ENCODE results near the gene KDM8. TPM values are rescaled to one million over a fixed set of nuclear protein-coding genes. Genes with fewer than 3 reads are reported as not detected.

Gene KDM8
- total and polyA plus RNA-seq, 4 donors: 4.6 to 198 (median 97.7) TPM

DNA sequence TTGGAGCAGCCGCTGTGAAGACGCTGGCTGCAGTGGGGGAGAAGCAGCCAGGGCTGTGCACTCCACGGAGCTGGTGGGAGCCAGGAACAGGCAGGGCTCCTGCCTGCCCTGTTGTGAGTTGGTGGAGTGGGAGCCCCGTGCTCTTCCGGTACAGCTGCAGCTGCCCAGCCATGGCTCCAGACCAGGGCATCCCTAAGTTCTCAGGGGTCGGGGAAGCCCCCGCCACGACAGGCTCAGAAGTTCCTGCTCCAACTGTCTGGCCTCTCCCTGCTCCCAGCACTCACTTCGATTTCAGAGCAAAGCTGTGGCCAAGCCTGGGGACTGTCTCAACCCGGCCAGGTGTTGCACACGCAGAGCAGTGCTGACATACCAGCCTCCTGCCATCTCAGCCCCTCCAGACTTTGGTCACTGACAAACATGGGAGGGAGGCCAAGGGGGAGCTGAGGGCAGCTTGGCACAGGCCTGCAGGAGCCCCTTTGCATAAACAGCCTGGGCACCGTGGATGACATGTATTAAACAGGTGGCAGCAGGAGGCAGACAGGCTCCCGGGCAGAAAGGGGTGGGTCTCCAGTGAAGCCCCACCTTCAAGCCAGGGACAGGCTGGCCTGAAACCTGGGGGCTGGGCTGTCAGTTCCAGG is 13.9 kb upstream of the KDM8 start (continued):
- TF ChIP-seq YY1 (IDR thresholded peaks at IDR 0.05) (peak; percentile 76), HNF4A (conservative IDR thresholded peaks at IDR 0.05) (peak; percentile 90 to 94), RXRA (IDR thresholded peaks at IDR 0.05) (peak; percentile 95 to 96), FOXA1 (IDR thresholded peaks at IDR 0.05) (peak; percentile 46)
- TF ChIP-seq, protein P1, sequence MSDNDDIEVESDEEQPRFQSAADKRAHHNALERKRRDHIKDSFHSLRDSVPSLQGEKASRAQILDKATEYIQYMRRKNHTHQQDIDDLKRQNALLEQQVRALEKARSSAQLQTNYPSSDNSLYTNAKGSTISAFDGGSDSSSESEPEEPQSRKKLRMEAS (IDR thresholded peaks at IDR 0.05): peak; percentile 87

DNA sequence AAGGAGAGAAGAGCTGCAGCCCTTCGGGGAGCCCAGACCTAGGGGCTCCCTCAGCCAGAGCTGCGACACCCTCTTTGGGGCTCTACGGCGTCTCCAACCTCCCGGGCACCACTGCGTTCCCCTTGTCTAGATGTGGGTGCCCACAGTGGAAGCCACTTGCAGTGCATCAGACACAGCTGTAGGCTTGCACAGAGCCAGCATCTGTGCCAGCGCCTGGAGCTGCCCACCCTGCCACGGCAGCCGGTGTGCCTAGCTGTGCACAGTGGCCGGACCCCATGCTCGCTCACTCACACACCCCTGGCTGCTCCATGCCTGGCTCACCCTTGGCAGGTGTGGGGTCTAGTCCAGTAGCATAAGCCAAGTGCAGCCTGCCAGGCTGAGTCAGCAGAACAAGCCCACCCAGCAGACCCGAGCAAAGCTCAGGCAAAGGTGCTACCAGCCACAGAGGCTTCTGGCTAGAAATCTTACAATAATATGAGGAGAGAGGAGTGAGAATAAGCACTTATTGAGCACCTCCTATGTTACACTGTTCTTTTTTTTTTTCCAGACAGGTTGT is 12.9 kb upstream of the KDM8 start:
- 95% methylated on average over 12 of the region's 12 CpGs for WGBS
- Histone ChIP-seq H3K36me3 (ENCODE audit: control insufficient read depth in 4 of 4, insufficient read depth in 3 of 4, low read depth in 1 of 4, low read length in 3 of 4) (no peaks in the 10 kb centered on the region), H3K27ac (ENCODE audit: low read depth in 1 of 2, low read length in 2 of 2) (peak overlapping the region; percentile 93 to 96), H3K27me3 (ENCODE audit: control insufficient read depth in 4 of 4, insufficient read depth in 4 of 4, low read length in 3 of 4) (no peaks in the 10 kb centered on the region), H3K4me3 (ENCODE audit: low read depth in 1 of 3, low read length in 3 of 3) (no peak overlapping the region), H3K4me1 (ENCODE audit: control insufficient read depth in 4 of 4, insufficient read depth in 4 of 4, low read length in 3 of 4) (peaks cover 0 to 18% (median 9%) of the 10 kb centered on the region in 4 donors), H3K9me3 (ENCODE audit: control insufficient read depth in 4 of 4, low read length in 3 of 4) (no peaks in the 10 kb centered on the region), H3K9ac (ENCODE audit: low read depth in 1 of 2, low read length in 2 of 2) (no peak overlapping the region)
- no peak for DNase-seq (ENCODE audit: low spot score)
- TF ChIP-seq, protein P2, sequence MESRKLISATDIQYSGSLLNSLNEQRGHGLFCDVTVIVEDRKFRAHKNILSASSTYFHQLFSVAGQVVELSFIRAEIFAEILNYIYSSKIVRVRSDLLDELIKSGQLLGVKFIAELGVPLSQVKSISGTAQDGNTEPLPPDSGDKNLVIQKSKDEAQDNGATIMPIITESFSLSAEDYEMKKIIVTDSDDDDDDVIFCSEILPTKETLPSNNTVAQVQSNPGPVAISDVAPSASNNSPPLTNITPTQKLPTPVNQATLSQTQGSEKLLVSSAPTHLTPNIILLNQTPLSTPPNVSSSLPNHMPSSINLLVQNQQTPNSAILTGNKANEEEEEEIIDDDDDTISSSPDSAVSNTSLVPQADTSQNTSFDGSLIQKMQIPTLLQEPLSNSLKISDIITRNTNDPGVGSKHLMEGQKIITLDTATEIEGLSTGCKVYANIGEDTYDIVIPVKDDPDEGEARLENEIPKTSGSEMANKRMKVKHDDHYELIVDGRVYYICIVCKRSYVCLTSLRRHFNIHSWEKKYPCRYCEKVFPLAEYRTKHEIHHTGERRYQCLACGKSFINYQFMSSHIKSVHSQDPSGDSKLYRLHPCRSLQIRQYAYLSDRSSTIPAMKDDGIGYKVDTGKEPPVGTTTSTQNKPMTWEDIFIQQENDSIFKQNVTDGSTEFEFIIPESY (IDR thresholded peaks at IDR 0.05): no peak
- TF ChIP-seq, protein P1 (IDR thresholded peaks at IDR 0.05): no peak
- TF ChIP-seq, protein P3, sequence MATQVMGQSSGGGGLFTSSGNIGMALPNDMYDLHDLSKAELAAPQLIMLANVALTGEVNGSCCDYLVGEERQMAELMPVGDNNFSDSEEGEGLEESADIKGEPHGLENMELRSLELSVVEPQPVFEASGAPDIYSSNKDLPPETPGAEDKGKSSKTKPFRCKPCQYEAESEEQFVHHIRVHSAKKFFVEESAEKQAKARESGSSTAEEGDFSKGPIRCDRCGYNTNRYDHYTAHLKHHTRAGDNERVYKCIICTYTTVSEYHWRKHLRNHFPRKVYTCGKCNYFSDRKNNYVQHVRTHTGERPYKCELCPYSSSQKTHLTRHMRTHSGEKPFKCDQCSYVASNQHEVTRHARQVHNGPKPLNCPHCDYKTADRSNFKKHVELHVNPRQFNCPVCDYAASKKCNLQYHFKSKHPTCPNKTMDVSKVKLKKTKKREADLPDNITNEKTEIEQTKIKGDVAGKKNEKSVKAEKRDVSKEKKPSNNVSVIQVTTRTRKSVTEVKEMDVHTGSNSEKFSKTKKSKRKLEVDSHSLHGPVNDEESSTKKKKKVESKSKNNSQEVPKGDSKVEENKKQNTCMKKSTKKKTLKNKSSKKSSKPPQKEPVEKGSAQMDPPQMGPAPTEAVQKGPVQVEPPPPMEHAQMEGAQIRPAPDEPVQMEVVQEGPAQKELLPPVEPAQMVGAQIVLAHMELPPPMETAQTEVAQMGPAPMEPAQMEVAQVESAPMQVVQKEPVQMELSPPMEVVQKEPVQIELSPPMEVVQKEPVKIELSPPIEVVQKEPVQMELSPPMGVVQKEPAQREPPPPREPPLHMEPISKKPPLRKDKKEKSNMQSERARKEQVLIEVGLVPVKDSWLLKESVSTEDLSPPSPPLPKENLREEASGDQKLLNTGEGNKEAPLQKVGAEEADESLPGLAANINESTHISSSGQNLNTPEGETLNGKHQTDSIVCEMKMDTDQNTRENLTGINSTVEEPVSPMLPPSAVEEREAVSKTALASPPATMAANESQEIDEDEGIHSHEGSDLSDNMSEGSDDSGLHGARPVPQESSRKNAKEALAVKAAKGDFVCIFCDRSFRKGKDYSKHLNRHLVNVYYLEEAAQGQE (IDR thresholded peaks at IDR 0.05): no peak
- TF ChIP-seq, protein P4, sequence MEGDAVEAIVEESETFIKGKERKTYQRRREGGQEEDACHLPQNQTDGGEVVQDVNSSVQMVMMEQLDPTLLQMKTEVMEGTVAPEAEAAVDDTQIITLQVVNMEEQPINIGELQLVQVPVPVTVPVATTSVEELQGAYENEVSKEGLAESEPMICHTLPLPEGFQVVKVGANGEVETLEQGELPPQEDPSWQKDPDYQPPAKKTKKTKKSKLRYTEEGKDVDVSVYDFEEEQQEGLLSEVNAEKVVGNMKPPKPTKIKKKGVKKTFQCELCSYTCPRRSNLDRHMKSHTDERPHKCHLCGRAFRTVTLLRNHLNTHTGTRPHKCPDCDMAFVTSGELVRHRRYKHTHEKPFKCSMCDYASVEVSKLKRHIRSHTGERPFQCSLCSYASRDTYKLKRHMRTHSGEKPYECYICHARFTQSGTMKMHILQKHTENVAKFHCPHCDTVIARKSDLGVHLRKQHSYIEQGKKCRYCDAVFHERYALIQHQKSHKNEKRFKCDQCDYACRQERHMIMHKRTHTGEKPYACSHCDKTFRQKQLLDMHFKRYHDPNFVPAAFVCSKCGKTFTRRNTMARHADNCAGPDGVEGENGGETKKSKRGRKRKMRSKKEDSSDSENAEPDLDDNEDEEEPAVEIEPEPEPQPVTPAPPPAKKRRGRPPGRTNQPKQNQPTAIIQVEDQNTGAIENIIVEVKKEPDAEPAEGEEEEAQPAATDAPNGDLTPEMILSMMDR (IDR thresholded peaks at IDR 0.05; ENCODE audit: low read depth, low read length, missing input control): no peak
- TF ChIP-seq GABPA (IDR thresholded peaks at IDR 0.05 in 1 of 2, conservative IDR thresholded peaks at IDR 0.05 in 1 of 2) (no peak), SP1 (IDR thresholded peaks at IDR 0.05) (no peak), RXRA (IDR thresholded peaks at IDR 0.05) (no peak), YY1 (IDR thresholded peaks at IDR 0.05) (no peak), NR2F2 (IDR thresholded peaks at IDR 0.05) (no peak), TAF1 (conservative IDR thresholded peaks at IDR 0.05) (no peak), HNF4G (IDR thresholded peaks at IDR 0.05) (no peak), JUND (IDR thresholded peaks at IDR 0.05) (no peak), HNF4A (conservative IDR thresholded peaks at IDR 0.05) (no peak), FOXA2 (IDR thresholded peaks at IDR 0.05) (no peak)
- TF ChIP-seq, protein P5, sequence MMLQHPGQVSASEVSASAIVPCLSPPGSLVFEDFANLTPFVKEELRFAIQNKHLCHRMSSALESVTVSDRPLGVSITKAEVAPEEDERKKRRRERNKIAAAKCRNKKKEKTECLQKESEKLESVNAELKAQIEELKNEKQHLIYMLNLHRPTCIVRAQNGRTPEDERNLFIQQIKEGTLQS (IDR thresholded peaks at IDR 0.05): no peak
